ENCODE data around the gene FGB.

DNA sequence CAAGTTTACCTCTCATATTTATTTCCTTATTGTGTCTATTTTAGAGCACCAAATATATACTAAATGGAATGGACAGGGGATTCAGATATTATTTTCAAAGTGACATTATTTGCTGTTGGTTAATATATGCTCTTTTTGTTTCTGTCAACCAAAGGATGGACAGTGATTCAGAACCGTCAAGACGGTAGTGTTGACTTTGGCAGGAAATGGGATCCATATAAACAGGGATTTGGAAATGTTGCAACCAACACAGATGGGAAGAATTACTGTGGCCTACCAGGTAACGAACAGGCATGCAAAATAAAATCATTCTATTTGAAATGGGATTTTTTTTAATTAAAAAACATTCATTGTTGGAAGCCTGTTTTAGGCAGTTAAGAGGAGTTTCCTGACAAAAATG, 6.2 kb downstream of the FGB start:
- no peak for TF ChIP-seq CTCF (IDR thresholded peaks at IDR 0.05; ENCODE audit: insufficient read depth, low read depth, low read length)
- TF ChIP-seq EZH2 (IDR thresholded peaks at IDR 0.05; ENCODE audit: insufficient read depth, low read length), result no peak
